Neural progenitor cell (in vitro differentiated cells): ENCODE measurements around the gene TTLL8.

Source experiments
- CTCF ChIP-seq: fragments of 200-600 bp; sonication (generic); IDR thresholded peaks from 2 replicates; pipeline ENCODE4 v1.5.1; 2017; ENCODE audit warnings: antibody characterized with exemption, mild to moderate bottlenecking
- EZH2 ChIP-seq: fragments of 200-600 bp; sonication (generic); IDR thresholded peaks from 2 replicates; pipeline ENCODE4 v1.6.1; 2017; ENCODE audit warnings: antibody characterized with exemption, mild to moderate bottlenecking, moderate library complexity

DNA sequence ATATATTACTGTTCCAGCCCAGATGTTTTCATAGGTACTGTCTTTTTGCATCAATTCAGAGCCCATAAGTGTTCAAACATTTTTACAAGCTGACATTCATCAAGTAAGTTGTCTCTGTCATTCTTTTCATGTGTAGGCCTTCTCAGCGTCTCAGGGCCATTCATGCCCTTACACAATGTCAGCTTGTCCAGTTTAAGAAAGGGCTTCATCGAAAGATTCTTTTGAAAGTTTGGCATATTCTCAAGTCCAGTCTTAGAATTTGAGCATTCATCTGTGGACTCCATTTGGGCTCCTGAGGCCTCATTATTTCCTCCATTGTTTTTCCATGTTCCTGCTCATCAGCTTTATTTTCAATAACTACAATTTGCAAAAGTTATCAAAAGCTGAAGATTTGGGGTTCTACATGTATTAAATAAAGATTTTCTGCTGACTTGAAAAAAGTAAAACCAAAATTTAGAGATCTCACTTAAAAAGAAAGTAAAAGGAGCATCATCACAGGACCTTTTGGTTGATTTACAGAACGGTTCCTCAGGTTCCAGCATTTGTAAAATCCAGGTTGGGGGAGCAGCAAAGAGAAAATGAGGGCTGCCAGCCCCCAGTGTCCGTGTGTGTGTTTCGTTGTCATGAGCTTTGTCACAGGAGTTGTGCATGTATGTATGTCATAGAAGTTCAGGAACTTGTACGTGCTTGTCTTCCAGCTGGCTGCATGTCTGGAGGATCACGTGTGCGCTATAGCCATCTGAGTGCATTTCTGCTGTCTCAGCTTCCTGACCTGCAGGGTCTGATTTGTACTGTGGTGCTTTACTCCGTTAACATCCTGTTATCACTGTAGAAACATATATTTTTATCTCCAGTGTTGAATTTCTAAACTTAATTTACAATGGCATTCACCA is 47.4 kb upstream of the TTLL8 start:
- no peak for TF ChIP-seq CTCF
- no peak for TF ChIP-seq EZH2
